HG02852 (cell line): ENCODE measurements around the gene HMCN2.
"Not testable (repeated sequence)": the region's sequence is repeated elsewhere in the genome, so short reads cannot be mapped to it uniquely, and the experiment has no call there.

Experiments used
- ATAC-seq: cut with Tn5 transposase; IDR thresholded peaks from one replicate; pipeline ENCODE4 v1.9.1; 2021; ENCODE audit warnings: mild to moderate bottlenecking, moderate library complexity; ENCODE audit not compliant: unreplicated experiment

The HMCN2 gene

GRCh38 chr9:130239741-130240241, 25.8 kb upstream of the HMCN2 start:
- ATAC-seq = peak; percentile 71

GRCh38 chr9:130240410-130241197, 25.0 kb upstream of the HMCN2 start:
- ATAC-seq = peak; percentile 36

DNA sequence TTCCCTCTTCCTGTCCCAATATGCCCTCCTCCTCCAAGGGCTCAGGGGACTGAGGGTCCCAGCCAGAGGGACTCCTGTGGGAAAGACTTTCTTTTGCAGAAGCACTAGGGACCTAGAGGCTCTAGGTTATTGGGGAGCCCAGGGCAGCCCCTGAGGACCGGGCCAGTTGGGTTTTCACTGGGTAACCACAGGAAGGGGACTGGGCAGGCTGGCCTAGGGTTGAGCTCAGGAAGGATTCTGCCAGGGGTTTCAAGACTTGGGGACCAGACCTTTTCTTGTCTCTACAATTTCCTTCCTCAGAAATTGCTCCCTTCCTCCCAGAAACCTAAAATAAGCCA, 24.4 kb upstream of the HMCN2 start:
- no peak for ATAC-seq

GRCh38 chr9:130242270-130243014, 23.1 kb upstream of the HMCN2 start:
- ATAC-seq = no peak

GRCh38 chr9:130243015-130243881, 22.3 kb upstream of the HMCN2 start:
- no peak for ATAC-seq

GRCh38 chr9:130243882-130244170, 21.7 kb upstream of the HMCN2 start:
- ATAC-seq = no peak

GRCh38 chr9:130244548-130245165, 20.9 kb upstream of the HMCN2 start:
- ATAC-seq = no peak

DNA sequence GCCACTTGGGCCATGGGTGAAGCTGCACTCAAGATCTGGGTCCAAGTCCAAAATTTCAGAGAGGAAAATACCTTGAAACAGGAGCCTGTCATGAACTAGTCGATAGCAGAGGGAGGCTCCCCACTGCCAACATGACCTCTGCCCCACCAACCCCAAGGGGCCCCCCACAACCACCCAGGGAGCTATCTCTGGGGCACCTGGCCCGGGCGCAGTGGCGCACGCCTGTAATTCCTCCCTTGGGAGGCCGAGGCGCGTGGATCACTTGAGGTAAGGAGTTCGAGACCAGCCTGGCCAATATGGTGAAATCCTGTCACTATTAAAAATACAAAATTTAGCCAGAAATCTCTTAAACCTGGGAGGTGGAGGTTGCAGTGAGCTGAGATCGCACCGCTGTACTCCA, 20.1 kb upstream of the HMCN2 start:
- ATAC-seq = no peak

GRCh38 chr9:130246126-130246525, 19.4 kb upstream of the HMCN2 start:
- no peak for ATAC-seq

DNA sequence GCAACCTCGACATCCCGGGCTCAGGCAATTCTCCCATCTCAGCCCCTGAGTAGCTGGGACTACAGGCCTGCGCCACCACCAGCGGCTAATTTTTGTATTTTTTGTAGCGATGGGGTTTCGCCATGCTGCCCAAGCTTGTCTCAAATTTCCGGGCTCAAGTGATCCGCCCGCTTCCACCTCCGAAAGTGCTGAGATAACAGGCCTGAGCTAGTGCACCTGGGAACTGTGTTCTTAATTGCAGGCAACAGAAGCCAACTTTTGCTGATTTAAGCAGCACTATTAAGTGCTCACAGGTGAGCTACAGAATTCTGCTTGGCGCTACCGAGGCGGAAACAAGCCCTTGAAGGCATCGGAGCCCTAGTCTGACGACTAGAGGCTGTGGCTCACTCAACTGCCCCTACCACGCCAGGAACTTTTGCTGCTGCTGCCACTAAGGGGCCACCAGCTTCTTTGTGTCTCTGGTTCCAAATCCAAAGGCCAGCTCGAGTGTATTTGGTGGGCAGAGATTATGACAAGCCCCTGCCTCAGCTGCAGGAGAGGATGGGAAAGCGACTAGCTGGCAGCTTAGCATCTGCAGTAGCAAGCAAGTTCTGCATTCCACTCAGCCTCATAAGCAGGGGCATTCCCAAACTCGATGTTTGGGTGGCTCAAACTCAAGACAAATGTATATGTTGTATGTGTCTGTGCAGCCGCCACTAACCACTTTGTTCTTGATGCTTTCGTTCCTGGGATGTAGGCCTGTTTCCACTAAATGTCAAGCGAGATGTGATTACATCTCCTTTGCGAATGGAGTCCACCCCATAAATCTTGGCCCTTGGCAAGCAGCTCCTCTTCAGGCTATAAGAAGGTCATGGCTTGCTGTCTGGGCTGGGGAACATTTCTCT, 10.6 kb upstream of the HMCN2 start:
- no peak for ATAC-seq

DNA sequence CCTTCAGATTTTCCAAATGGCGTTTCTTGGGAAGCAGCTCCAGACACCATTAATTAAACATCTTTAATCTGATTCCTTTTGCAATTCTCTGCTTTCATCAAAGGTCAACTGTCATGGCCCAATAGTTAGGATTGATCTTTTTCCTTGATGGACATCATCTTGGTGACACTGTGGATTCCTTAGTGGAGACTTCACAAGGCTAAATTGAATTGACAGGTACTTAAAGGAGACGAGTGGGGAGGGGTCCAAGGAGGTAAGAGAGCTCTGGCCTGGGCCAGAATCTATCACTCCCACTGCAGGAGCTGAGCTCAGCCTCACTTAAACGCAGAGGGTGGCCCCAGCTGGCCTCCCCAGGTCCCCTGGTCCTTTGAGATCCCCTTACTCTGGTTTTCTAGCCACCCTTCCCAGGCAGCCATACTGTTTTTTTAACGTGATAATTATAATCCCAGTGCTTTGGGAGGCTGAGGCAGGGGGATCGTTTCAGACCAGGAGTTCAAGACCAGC, 9.9 kb upstream of the HMCN2 start:
- no peak for ATAC-seq

DNA sequence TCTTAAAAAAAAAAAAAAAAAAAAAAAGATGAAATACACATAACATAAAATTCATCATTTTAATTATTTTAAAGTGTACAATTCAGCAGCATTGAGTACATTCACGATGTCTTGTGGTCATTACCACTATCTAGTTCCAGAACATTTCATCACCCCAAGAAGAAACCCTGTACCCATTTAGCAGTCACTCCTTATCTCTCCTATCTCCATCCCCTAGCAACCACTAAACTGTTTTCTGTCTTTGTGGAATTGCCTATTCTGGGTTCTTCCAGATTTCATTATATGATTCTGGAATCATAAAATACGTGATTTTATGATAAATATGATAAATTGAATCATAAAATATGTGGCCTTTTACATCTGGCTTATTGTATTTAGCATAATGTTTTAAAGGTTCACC, 8.9 kb upstream of the HMCN2 start:
- no peak for ATAC-seq

- not testable (repeated sequence) for ATAC-seq
These were observed 7.4 kb upstream of the HMCN2 start for GRCh38 chr9:130258137-130258536.

GRCh38 chr9:130259044-130259443, 6.5 kb upstream of the HMCN2 start:
- no peak for ATAC-seq

DNA sequence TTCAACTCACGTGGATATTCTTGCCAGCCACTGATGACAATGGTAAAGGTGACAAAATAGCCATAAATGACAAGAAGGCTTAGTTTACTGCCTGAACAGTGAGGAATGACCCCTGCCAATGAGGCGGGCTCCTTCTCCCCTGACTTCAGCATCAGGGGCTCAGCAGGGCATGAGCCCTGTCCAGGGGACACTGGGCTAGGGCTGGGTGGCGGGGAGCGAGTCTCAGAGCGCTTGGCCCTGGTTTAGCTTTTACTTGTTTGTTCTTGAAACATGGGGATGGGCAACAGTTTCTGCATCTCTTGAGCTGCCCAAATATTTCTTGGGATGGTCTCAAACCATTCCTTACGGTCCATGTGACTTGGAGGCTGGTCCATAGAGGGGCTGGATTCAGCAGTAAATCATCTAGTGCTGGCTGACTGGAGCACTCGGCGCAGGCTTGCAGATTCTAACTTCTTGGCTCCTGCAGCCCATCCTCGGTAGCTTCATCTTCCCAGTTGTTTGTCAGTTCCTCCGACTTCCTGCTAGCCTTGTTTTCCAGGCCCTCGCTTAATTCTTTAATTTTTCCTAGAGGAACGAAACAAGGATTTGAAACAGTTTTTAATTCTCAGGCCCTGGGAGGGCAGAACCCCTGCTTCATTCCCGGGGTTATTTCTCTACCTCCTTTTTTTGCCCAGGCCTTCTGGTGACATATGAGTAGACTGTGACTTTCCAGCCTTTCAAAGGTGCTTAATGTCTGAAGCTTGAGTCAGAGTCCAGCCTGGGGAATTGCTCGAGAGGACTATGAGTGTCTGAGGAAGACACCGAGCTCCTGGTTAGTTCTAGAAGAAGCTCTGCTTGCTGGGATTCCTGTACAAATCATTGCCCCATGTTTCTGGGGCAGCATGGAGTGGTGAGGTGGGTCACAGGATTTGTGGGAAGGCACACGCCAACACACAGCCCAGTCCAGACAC, 4.5 kb upstream of the HMCN2 start:
- no peak for ATAC-seq

GRCh38 chr9:130262061-130262745, 3.4 kb upstream of the HMCN2 start:
- ATAC-seq = no peak

- ATAC-seq = no peak
These were observed 2.8 kb upstream of the HMCN2 start for GRCh38 chr9:130262771-130263170.
